GM12878 (cell line): ENCODE measurements around the gene ADGRE2.

ENCODE experiments used
- MXI1 ChIP-seq: fragments of 150-350 bp; IDR thresholded peaks from 2 replicates; pipeline ENCODE4 v1.6.1; 2011; ENCODE audit warnings: low read depth, mild to moderate bottlenecking, inconsistent platforms, low read length, improper control_type of control experiment
- ZBTB33 ChIP-seq: fragments of 450-650 bp; IDR thresholded peaks from 2 replicates; pipeline ENCODE4 v1.6.1; 2017; ENCODE audit warnings: mild to moderate bottlenecking

- TF ChIP-seq ZBTB33 (no peak), MXI1 (no peak)
These were observed 9.2 kb downstream of the ADGRE2 start for GRCh38 chr19:14769201-14769600.
